ENCODE data around the gene S100PBP.

Gene S100PBP

DNA sequence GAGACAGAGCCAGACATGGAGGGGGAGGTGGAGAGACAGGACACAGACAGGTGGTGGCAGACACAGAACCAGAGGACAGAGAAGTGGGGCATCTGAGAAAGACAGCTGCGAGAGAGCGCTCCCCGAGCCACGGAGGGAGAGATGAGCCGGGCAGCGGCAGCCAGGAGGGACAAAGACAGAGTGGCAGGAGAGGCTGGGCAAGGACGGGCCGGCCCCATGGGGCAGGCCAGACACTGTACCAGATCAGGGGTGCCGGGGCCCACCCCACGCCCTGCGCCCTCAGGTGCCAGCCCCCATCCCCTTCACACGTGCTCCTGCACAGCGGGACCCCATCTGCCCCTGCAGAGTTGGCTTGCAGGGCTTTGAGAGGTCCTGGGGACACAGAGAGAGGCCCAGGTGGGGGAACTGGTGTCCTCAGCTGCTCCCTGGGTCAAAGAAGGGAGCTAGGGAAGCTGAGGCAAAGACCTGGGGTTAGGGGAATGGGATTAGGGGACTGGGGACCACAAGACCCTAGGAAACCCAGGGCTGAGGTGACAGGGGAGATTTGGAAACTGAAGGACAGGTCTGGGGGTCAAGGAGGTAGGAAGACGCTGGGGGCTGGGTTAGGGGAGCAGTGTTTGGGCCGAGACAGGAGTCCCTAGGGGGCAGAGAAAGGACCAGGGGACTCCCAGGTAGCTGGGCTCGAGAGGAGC is 52.6 kb downstream of the S100PBP start:
- DNase-seq (ENCODE audit: low read depth in 2 of 2, low spot score in 1 of 2) = no peak

DNA sequence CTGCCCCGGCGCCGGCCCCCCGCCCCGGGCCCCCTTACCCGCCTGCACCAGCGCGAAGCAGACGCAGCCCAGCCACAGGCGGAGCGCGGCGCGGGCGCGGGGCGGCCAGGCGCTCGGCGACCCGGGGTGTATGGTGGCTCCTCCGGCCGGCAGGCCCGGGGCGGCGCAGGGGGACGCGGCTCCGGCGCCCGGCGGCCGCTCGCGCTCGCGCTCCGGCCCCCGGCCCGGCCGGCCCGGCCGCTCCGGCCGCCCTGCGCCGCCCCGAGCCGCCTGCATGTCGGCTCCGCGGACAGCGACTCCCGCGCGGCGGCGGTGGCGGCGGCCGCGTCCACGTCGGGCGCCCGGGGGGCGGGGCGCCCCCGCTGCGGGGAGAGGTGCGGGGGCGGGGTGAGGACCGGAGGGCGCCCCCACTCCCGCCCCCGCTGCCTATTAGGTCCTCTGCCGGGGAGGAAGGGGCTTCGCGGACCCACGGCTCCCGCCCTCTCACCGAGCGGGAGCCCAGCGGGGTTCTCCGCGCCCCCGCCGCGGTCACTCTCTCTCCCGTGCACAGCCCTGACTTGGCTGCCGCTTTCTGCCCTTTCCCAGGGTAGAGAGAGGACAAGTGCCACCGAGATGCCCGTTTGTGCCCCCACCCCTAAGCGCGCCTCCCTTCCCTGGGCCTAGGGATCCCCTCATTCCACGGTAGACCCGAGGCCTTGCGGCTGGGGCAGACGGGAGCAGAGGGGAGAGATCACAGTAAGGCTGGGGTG is 53.3 kb downstream of the S100PBP start, which contains the start of gene FNDC5:
FNDC5 (minus strand) TSS at position 298 of the 749 bp plus-strand sequence.
- DNase-seq (ENCODE audit: low read depth in 2 of 2, low spot score in 1 of 2) = no peak

DNA sequence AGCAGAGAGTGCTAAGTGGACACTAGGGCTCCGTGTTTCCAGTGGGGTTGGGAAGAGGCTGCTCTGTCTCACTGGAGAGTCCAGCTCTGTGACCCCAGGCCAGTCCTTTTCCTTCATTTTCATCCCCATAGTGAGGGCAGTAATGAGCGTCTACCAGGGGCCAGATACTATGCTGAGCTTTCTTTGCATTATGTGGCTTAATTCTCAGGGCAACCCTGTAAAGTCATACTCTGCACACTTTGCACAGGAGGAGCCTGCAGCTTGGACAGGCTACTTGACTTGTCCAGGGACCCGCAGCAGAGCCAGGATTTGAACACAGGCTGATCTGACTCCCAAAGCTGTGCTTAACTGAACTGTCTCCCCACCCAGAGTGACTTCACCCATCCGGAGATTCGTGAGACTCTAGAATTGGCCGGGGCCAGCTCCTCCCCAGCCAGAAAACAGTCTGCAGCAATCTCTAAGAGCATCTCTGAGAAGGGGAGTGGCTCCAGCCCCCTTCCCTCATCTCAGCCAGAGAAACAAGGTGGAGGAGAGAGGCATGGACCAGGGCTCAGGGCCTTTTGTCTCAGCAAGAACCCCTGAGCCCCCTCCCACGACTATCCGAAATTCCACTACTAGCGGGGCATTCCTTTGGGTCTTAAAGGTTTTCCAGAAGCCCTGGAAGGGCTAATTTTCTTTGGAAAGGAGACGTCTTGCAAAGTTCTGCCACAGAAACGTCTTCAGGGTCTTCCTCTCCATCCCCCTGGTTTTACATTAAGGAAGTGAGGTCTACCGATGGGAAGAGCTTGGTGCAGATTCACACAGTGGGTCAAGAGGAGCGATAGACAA is 54.1 kb downstream of the S100PBP start:
- DNase-seq (ENCODE audit: low read depth in 2 of 2, low spot score in 1 of 2) = no peak

- DNase-seq (ENCODE audit: low read depth in 2 of 2, low spot score in 1 of 2) = no peak
Measured at GRCh38 chr1:32872192-32872460, 54.7 kb downstream of the S100PBP start.

- no peak for DNase-seq (ENCODE audit: low read depth in 2 of 2, low spot score in 1 of 2)
Measured at GRCh38 chr1:32873484-32873883, 56.0 kb downstream of the S100PBP start.

DNA sequence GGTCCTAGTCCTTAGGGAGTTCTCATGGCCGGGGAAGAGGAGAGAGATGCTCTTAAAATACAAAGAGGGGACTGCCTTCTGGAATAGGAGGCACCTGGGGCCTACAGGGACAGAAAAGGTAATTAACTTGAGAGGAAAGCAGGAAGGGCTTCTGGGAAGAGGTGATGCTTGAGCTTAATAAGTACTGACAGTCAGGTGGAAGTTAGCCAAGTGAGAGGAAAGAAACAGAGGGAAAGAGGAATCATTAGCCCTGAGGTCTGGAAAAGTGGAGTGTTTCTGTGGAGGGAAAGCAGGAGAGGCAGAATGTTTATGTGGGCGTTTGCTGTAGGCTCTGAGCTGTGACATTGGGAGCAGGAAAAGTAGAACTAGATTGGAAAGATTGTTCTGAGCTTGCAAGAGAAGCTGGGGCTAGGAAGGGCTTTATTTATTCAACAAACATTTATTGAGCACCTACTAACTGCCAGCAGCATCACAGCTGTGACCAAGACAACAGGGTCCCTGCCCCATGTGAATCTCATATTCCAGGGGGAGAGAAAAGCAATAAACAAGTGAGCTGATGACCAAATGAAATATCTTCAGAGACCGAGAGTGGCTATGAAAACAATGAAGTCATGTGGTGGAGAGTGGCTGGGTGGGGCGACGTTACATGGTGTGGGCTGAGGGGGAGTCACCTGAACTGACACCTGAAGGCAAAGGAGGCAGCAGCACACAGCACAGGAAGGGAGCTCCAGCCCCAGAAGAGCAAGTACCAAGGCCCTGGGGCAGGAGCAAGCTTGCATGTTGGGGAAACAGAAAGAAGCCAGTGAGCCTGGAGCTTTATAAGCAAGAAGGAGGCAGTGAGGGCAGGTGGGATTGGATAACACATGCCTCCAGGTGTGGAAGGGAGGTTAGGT is 57.7 kb downstream of the S100PBP start:
- DNase-seq (ENCODE audit: low read depth in 2 of 2, low spot score in 1 of 2) = no peak

DNA sequence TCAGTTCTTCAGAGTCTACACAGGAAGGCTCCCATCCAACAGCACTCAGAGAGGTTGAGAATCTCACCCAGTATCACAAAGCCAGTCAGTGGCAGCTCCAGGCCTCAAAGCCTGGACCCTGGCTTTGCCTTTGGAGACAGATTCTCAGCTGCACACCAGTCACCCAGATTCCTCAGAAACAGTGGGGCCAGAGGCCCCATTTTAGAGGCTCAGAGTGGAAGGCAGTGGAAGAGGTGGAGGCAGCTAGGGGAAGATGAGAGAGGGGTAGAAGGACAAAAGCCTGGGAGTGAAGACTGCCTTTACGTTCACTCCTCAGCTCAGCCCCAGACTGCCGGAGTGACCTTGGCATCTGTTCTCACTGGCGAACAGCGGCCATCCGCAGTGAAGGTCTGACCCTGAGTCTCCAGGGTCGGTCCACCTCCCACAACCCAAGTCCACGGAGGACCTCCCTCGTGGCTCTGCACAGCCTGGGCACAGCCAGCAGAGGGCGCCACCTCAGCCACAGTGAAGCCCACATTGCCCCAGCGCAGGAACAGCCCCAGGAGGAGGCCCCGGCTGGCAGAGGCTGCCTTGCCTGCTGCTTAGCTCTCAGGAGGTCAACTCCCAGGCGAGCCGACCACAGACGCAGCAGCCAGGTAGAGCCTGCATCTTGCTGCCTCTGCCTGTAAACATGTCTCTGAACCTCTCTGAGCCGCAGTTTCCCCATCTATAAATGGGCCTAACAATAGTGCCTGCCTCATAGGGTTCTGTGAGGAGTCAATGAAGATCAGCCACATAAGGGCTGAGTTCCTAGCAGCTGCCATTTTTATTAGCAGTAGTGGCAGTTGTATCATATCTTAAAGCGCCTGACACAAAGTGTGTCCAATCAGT is 59.1 kb downstream of the S100PBP start:
- peak in 1 of 2 donors; percentile 48 for DNase-seq (ENCODE audit: low read depth in 2 of 2, low spot score in 1 of 2)

DNA sequence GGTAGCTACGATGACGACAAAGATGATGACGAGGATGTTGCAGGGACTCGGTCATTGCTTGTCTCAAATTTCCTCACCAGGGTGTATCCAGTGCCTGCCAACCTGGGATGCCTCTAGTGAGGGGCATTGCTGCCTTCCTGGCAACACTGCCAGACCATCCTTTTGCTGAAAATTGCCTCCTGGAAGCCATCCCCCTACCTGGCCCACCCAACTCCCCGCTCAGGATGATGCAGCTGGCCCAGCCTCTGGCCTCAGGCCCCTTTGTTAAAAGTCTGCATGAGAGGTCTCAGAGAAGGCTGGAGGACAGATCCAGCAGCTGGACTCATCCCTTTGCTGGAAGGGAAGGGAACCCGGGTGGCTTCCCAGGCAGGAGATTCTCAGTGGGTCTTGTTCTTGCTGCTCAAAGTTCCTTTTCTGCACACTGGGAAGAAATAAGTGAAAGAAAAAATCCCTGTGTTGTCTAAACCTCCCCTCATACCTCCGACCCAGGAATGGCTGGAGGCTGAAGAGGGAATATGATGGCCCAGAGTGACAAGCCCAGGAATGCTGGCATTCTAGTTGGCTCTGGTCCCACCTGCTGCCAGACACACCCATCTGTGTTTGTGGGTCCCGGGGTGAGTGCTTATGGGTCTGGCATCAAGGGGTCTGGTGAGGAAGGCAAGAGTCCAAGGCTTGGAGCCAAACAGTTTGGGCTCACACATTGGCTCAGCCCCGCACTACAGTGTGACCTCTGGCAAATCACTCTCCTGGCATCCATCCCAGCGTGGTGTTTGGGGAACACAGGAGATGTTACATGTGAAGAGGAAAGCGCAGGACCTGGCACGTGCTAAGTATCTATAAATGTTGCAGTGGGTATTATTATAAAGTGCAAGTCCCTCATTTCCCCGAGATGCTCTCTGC is 60.0 kb downstream of the S100PBP start:
- DNase-seq (ENCODE audit: low read depth in 2 of 2, low spot score in 1 of 2) = no peak

GRCh38 chr1:32878183-32878582 is 60.7 kb downstream of the S100PBP start:
- no peak for DNase-seq (ENCODE audit: low read depth in 2 of 2, low spot score in 1 of 2)

- DNase-seq (ENCODE audit: low read depth in 2 of 2, low spot score in 1 of 2) = no peak
Measured at GRCh38 chr1:32878637-32879041, 61.2 kb downstream of the S100PBP start.

DNA sequence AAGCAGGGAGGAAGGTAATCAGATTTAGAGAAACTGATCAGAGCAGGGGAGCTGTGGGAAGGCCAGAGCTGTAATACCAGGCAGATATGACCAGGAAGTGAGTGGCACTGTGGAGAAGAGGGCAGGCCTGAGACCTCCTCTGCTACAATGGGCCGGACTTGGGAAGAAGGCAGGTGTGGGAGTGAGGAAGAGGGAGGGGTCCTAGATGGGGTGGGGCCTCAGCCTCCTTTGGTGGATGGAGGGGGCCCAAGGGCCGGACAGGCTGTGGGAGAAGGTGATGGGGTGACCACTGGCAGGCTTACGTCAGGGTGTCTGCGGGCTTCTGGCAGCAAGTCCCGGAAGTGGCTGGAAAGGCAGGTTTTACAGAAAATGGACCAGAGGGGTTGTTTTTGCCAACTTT is 63.8 kb downstream of the S100PBP start:
- no peak for DNase-seq (ENCODE audit: low read depth in 2 of 2, low spot score in 1 of 2)

GRCh38 chr1:32881871-32882850 is 64.7 kb downstream of the S100PBP start:
- DNase-seq (ENCODE audit: low read depth in 2 of 2, low spot score in 1 of 2) = no peak

DNA sequence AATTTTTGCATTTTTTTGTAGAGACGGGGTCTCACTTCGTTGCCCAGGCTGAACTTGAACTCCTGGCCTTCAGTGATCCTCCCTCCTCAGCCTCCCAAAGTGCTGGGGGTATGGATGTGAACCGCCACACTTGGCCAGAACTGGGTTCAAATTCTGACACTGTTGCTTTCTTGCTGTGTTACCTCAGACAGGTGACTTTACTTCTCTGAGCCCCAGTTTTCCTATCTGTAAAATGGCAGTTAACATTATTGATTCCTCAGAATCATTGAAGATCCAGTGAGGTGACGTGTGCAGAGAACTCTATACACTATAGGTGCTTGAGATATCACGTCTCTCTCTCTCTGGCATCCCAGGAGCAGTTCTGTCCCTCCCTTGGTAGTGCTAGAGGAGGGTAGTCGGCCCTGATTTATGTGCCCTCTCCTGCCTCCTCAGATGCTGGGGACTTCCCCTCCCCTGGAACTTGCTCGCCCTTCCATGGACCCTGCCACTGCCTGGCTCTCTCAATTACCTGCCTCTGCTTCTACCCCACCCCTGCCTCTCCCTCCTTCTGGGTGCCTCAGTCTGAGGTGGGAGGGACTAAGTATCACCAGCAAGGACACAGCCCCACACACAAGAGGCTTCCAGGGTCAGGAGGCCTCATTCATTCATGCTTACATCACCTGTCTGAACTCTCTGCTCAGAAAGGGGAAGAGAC is 66.0 kb downstream of the S100PBP start:
- DNase-seq (ENCODE audit: low read depth in 2 of 2, low spot score in 1 of 2) = no peak

- no peak for DNase-seq (ENCODE audit: low read depth in 2 of 2, low spot score in 1 of 2)
Measured at GRCh38 chr1:32884032-32884372, 66.5 kb downstream of the S100PBP start.

DNA sequence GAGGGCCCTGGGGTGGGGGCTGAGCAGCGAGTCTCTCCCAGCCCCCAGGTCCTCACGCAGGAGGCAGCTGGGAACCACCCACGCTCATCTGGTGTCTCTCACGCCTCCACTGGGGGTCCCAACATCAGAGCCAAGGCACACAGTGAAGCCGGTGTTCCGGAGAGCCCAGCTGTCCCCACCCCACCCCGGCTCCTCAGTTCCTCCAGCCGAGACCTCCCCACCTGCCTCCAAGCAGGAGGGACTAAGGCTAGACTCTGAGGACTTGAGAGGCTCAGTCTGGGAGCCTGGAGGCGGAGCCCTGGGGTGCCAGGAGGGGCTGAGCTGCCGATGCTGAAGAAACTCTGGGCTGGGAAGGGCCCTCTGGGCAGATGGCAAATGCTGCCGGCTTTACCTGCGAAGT is 67.3 kb downstream of the S100PBP start:
- DNase-seq (ENCODE audit: low read depth in 2 of 2, low spot score in 1 of 2) = no peak

DNA sequence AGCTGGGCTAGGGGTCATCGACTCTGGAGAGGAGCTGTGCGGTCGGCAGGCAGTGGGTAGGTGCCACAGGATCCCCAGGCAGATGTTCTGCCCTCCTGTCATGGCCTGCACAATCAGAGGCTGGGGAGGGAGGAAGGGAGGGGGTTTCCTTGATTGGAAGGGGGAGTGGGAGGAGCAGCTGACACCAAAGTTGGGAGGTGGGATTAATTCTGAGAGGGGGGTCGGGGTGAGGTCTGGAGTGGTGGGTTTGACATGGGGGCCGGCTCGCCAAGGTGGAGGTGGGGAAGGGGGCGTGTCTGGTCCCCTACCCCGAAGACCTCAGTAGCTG is 68.2 kb downstream of the S100PBP start:
- DNase-seq (ENCODE audit: low read depth in 2 of 2, low spot score in 1 of 2) = no peak

- DNase-seq (ENCODE audit: low read depth in 2 of 2, low spot score in 1 of 2) = no peak
Measured at GRCh38 chr1:32886004-32886827, 68.8 kb downstream of the S100PBP start, which contains the start of gene HPCA. Gene HPCA (plus strand): TSS chr1:32886491. CDS start chr1:32888899, 2,408 bp downstream.

All from stimulated activated CD8-positive, alpha-beta memory T cell treated with anti-CD3 and anti-CD28 coated beads, Interleukin-4, amount 100 ng/mL, for 1 hour (primary cell).